SK-N-SH treated with all-trans-retinoic acid at 6 μM for 48 hours (cell line): ENCODE results near the gene ZBTB7C.

Experiments
- ARNTL ChIP-seq: fragments of 450-650 bp; formaldehyde crosslinking; IDR thresholded peaks from 2 replicates; pipeline ENCODE4 v1.5.0; 2020; ENCODE audit warnings: low read depth, mild to moderate bottlenecking, moderate library complexity, borderline replicate concordance
- BACH2 ChIP-seq: fragments of 250-450 bp; sonication (Bioruptor Pico); IDR thresholded peaks from 2 replicates; pipeline ENCODE4 v1.9.0; 2021; ENCODE audit warnings: mild to moderate bottlenecking, borderline replicate concordance
- CSDC2 ChIP-seq: fragments of 250-450 bp; sonication (Bioruptor Pico); IDR thresholded peaks from 2 replicates; pipeline ENCODE4 v1.5.0; 2020; ENCODE audit warnings: mild to moderate bottlenecking, moderate library complexity
- RARB ChIP-seq: fragments of 250-450 bp; sonication (Bioruptor Pico); IDR thresholded peaks from 2 replicates; pipeline ENCODE4 v1.8.0; 2021; ENCODE audit warnings: mild to moderate bottlenecking, moderate library complexity
- TF ChIP-seq, protein P1 (sequence below): fragments of 250-450 bp; sonication (Bioruptor Pico); IDR thresholded peaks from 2 replicates; pipeline ENCODE4 v1.8.0; 2020; ENCODE audit warnings: mild to moderate bottlenecking, moderate library complexity, borderline replicate concordance
- TF ChIP-seq, protein P2 (sequence below): fragments of 250-450 bp; sonication (Bioruptor Pico); IDR thresholded peaks from 2 replicates; pipeline ENCODE4 v1.8.0; 2021; ENCODE audit warnings: low read depth, mild to moderate bottlenecking, moderate library complexity, borderline replicate concordance
- TF ChIP-seq, protein P3 (sequence below): fragments of 250-450 bp; sonication (Bioruptor Pico); IDR thresholded peaks from 2 replicates; pipeline ENCODE4 v1.5.0; 2020; ENCODE audit warnings: mild to moderate bottlenecking, moderate library complexity
- TF ChIP-seq, protein P4 (sequence below): fragments of 250-450 bp; sonication (Bioruptor Pico); IDR thresholded peaks from 2 replicates; pipeline ENCODE4 v1.5.1; 2020; ENCODE audit warnings: low read depth, mild to moderate bottlenecking, moderate library complexity

DNA sequence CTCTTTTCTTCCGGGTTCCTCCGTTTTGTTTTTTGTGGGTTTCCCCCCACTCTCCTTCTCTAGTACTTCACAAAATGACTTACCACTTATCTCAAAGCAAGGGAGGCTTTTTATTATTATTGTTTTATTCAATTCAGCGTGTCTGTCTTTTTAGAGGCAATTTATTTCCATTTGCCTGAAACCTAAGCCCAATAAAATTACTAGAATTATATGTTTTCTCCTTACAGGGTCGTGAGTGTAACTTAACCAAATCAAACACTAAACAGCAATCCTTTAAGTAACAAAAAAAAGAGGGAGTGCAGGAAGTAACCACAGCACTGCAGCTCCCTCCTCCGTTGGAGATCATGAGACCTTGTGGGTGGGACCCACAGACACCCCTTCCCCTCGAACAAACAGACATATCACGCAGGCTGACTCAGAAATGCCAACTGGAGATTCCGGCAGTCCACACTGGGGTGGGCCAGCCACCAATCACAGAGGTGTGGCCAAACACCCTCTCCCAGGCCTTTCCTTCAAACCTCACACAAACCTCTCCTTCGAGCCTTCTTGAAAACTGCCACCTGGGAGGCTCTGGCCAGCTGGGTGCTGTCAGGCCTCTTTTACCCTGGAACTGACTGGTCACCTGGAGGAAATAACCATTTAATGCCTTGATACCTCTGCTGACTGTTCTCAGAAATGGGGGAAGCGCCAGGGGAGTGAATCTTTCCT, 271.7 kb downstream of the ZBTB7C start:
- TF ChIP-seq, protein P1, sequence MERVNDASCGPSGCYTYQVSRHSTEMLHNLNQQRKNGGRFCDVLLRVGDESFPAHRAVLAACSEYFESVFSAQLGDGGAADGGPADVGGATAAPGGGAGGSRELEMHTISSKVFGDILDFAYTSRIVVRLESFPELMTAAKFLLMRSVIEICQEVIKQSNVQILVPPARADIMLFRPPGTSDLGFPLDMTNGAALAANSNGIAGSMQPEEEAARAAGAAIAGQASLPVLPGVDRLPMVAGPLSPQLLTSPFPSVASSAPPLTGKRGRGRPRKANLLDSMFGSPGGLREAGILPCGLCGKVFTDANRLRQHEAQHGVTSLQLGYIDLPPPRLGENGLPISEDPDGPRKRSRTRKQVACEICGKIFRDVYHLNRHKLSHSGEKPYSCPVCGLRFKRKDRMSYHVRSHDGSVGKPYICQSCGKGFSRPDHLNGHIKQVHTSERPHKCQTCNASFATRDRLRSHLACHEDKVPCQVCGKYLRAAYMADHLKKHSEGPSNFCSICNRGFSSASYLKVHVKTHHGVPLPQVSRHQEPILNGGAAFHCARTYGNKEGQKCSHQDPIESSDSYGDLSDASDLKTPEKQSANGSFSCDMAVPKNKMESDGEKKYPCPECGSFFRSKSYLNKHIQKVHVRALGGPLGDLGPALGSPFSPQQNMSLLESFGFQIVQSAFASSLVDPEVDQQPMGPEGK (CRISPR knock-in tag) = no peak
- TF ChIP-seq CSDC2 (CRISPR knock-in tag) (no peak), BACH2 (no peak), ARNTL (CRISPR knock-in tag) (no peak), RARB (CRISPR knock-in tag) (no peak)
- TF ChIP-seq, protein P2, sequence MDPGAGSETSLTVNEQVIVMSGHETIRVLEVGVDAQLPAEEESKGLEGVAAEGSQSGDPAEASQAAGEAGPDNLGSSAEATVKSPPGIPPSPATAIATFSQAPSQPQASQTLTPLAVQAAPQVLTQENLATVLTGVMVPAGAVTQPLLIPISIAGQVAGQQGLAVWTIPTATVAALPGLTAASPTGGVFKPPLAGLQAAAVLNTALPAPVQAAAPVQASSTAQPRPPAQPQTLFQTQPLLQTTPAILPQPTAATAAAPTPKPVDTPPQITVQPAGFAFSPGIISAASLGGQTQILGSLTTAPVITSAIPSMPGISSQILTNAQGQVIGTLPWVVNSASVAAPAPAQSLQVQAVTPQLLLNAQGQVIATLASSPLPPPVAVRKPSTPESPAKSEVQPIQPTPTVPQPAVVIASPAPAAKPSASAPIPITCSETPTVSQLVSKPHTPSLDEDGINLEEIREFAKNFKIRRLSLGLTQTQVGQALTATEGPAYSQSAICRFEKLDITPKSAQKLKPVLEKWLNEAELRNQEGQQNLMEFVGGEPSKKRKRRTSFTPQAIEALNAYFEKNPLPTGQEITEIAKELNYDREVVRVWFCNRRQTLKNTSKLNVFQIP = no peak
- TF ChIP-seq, protein P3, sequence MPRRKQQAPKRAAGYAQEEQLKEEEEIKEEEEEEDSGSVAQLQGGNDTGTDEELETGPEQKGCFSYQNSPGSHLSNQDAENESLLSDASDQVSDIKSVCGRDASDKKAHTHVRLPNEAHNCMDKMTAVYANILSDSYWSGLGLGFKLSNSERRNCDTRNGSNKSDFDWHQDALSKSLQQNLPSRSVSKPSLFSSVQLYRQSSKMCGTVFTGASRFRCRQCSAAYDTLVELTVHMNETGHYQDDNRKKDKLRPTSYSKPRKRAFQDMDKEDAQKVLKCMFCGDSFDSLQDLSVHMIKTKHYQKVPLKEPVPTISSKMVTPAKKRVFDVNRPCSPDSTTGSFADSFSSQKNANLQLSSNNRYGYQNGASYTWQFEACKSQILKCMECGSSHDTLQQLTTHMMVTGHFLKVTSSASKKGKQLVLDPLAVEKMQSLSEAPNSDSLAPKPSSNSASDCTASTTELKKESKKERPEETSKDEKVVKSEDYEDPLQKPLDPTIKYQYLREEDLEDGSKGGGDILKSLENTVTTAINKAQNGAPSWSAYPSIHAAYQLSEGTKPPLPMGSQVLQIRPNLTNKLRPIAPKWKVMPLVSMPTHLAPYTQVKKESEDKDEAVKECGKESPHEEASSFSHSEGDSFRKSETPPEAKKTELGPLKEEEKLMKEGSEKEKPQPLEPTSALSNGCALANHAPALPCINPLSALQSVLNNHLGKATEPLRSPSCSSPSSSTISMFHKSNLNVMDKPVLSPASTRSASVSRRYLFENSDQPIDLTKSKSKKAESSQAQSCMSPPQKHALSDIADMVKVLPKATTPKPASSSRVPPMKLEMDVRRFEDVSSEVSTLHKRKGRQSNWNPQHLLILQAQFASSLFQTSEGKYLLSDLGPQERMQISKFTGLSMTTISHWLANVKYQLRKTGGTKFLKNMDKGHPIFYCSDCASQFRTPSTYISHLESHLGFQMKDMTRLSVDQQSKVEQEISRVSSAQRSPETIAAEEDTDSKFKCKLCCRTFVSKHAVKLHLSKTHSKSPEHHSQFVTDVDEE = no peak
- TF ChIP-seq, protein P4, sequence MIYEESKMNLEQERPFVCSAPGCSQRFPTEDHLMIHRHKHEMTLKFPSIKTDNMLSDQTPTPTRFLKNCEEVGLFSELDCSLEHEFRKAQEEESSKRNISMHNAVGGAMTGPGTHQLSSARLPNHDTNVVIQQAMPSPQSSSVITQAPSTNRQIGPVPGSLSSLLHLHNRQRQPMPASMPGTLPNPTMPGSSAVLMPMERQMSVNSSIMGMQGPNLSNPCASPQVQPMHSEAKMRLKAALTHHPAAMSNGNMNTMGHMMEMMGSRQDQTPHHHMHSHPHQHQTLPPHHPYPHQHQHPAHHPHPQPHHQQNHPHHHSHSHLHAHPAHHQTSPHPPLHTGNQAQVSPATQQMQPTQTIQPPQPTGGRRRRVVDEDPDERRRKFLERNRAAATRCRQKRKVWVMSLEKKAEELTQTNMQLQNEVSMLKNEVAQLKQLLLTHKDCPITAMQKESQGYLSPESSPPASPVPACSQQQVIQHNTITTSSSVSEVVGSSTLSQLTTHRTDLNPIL = no peak
